Testis (tissue), 3 donors: ENCODE data around the gene NTM. TPM values are rescaled to one million over a fixed set of nuclear protein-coding genes. Genes with fewer than 3 reads are reported as not detected.

Source experiments
- DNase-seq: peaks from one replicate; pipeline ENCODE4 v3.0.0-alpha.2; 2019
- H3K27ac ChIP-seq, 2 donors: fragments of 200-600 bp; sonication (generic); one replicate each; pipeline ENCODE4 v1.5.1; 2019
- H3K27me3 ChIP-seq: fragments of 200-600 bp; sonication (generic); one replicate; pipeline ENCODE4 v1.5.1; 2019
- H3K36me3 ChIP-seq: fragments of 200-600 bp; sonication (generic); one replicate; pipeline ENCODE4 v1.5.1; 2017; ENCODE audit warnings: low read depth; ENCODE audit errors: missing control alignments
- H3K4me1 ChIP-seq: fragments of 200-600 bp; sonication (generic); one replicate; pipeline ENCODE4 v1.5.1; 2019
- H3K4me3 ChIP-seq, 2 donors: fragments of 200-600 bp; sonication (generic); one replicate each; pipeline ENCODE4 v1.5.1; 2017 to 2019
- H3K9me3 ChIP-seq: fragments of 200-600 bp; sonication (generic); one replicate; pipeline ENCODE4 v1.5.1; 2017
- CTCF ChIP-seq, 3 experiments: fragments of 450-650 bp in 2 of 3; fragments of 200-600 bp in 1 of 3; sonication (generic) in 1 of 3; IDR thresholded peaks; one replicate each; pipeline ENCODE4 v1.5.1; 2016 to 2019; ENCODE audit warnings: antibody characterized with exemption in 3 of 3, mild to moderate bottlenecking in 2 of 3, moderate library complexity in 1 of 3
- POLR2A ChIP-seq: fragments of 450-650 bp; IDR thresholded peaks from one replicate; pipeline ENCODE4 v1.6.1; 2017; ENCODE audit warnings: antibody characterized with exemption, mild to moderate bottlenecking, moderate library complexity
- WGBS, 2 donors: methylation state at CpG; one replicate each; pipeline ENCODE4 v1.1.5; 2018; 5-methylcytosine and 5-hydroxymethylcytosine counted together
- intact Hi-C: fragments of 100-400 bp; cut with DNase I; formaldehyde crosslinking; loops from one replicate; pipeline ENCODE4 v1.15.1; 2023; ENCODE audit warnings: low total_unique reads
- polyA plus RNA-seq: library from polyadenylated mRNA; stranded (reverse); fragments of 350-450 nt; fragmentation: Illumina TruSeq; extraction: RNeasy Lipid Tissue Mini Kit (QIAGEN cat#74804); gene quantifications from one replicate; pipeline ENCODE4 v1.2.3, GENCODE V29; 2014; ENCODE audit warnings: low read depth, low replicate concordance; ENCODE audit not compliant: insufficient read depth
- total RNA-seq, 2 donors: library from RNA; depleted of rRNA; stranded (reverse); fragments of >200 nt; gene quantifications; one replicate each; pipeline ENCODE4 v1.2.3, GENCODE V29; 2016

The NTM gene
- total and polyA plus RNA-seq, 3 donors from 2014 or later = 1.7 to 4.5 (median 1.8) TPM

GRCh38 chr11:132101881-132102280 is 731.5 kb downstream of the NTM start:
- TF ChIP-seq CTCF (IDR thresholded peaks at IDR 0.05) (no peak), POLR2A (no peak)
- no peak for DNase-seq
- Histone ChIP-seq H3K4me3 (no peak overlapping the region), H3K27me3 (no peaks in the 10 kb centered on the region), H3K27ac (no peak overlapping the region), H3K9me3 (no peaks in the 10 kb centered on the region), H3K36me3 (no peaks in the 10 kb centered on the region), H3K4me1 (no peaks in the 10 kb centered on the region)
- intact Hi-C loops = no loop called here
- WGBS, 2 donors = 77 to 83% methylated on average over 3 of the region's 3 CpGs

GRCh38 chr11:132103021-132103420 is 732.6 kb downstream of the NTM start:
- no peaks in the 10 kb centered on the region for H3K9me3 ChIP-seq
- WGBS, 2 donors = 86 to 91% methylated on average over 5 to 10 of the region's 10 CpGs
- intact Hi-C loops = no loop called here
- DNase-seq = no peak
- no peak for TF ChIP-seq CTCF (IDR thresholded peaks at IDR 0.05)
- TF ChIP-seq POLR2A = no peak
- no peaks in the 10 kb centered on the region for H3K36me3 ChIP-seq
- no peaks in the 10 kb centered on the region for H3K27me3 ChIP-seq
- no peak overlapping the region for H3K4me3 ChIP-seq
- H3K4me1 ChIP-seq = no peaks in the 10 kb centered on the region
- H3K27ac ChIP-seq = no peak overlapping the region

GRCh38 chr11:132106096-132106982 is 735.9 kb downstream of the NTM start:
- H3K27me3 ChIP-seq = no peaks in the 10 kb centered on the region
- no peak for DNase-seq
- no peaks in the 10 kb centered on the region for H3K9me3 ChIP-seq
- no peak overlapping the region for H3K4me3 ChIP-seq
- intact Hi-C loops = no loop called here
- H3K27ac ChIP-seq = no peak overlapping the region
- no peak for TF ChIP-seq CTCF (IDR thresholded peaks at IDR 0.05)
- TF ChIP-seq POLR2A = no peak
- no peaks in the 10 kb centered on the region for H3K4me1 ChIP-seq
- no peaks in the 10 kb centered on the region for H3K36me3 ChIP-seq
- 79 to 80% methylated on average over 13 of the region's 13 CpGs for WGBS, 2 donors

- no peak for TF ChIP-seq CTCF (IDR thresholded peaks at IDR 0.05)
- TF ChIP-seq POLR2A = no peak
- whole genome bisulfite sequencing, 2 donors = 62 to 68% methylated on average over 2 of the region's 2 CpGs
- H3K27ac ChIP-seq = no peak overlapping the region
- no peaks in the 10 kb centered on the region for H3K36me3 ChIP-seq
- DNase-seq = no peak
- intact Hi-C loops = no loop called here
- no peaks in the 10 kb centered on the region for H3K27me3 ChIP-seq
- H3K9me3 ChIP-seq = no peaks in the 10 kb centered on the region
- H3K4me3 ChIP-seq = no peak overlapping the region
- no peaks in the 10 kb centered on the region for H3K4me1 ChIP-seq
These were observed 740.9 kb downstream of the NTM start for GRCh38 chr11:132111316-132111715.

- DNase-seq = no peak
- H3K4me1 ChIP-seq = no peaks in the 10 kb centered on the region
- H3K36me3 ChIP-seq = no peaks in the 10 kb centered on the region
- no peak overlapping the region for H3K27ac ChIP-seq
- intact Hi-C loops = no loop called here
- H3K4me3 ChIP-seq = no peak overlapping the region
- WGBS, 2 donors = 78% methylated on average over 5 of the region's 5 CpGs
- no peaks in the 10 kb centered on the region for H3K9me3 ChIP-seq
- H3K27me3 ChIP-seq = no peaks in the 10 kb centered on the region
- TF ChIP-seq CTCF (IDR thresholded peaks at IDR 0.05) = no peak
- no peak for TF ChIP-seq POLR2A
These were observed 741.4 kb downstream of the NTM start for GRCh38 chr11:132111838-132112237.
